G401 (cell line): ENCODE data around the gene EWSR1. TPM values are rescaled to one million over a fixed set of nuclear protein-coding genes. Genes with fewer than 3 reads are reported as not detected.
A peak's percentile ranks its signal among the peaks of the same experiment; 100 is the strongest.

Source experiments
- DNase-seq: peaks from one replicate; pipeline ENCODE4 v3.0.0-alpha.2; 2015; ENCODE audit warnings: low spot score
- in situ Hi-C: cut with HindIII; loops from 2 replicates; pipeline ENCODE4 v1.10.0; 2016; ENCODE audit warnings: low sequenced_read_pairs, mixed read lengths
- total RNA-seq: library from RNA; depleted of rRNA; stranded (reverse); fragments of >200 nt; shearing (Covaris generic); gene quantifications from 2 replicates; pipeline ENCODE4 v1.2.3, GENCODE V29; 2014

Gene EWSR1
- total RNA-seq, 1 experiment from 2014 or later, result 196 TPM

- in situ Hi-C loops, result no loop called here
- DNase-seq, result peak; percentile 48
These were observed 62.7 kb downstream of the EWSR1 start for GRCh38 chr22:29330753-29331152.

DNA sequence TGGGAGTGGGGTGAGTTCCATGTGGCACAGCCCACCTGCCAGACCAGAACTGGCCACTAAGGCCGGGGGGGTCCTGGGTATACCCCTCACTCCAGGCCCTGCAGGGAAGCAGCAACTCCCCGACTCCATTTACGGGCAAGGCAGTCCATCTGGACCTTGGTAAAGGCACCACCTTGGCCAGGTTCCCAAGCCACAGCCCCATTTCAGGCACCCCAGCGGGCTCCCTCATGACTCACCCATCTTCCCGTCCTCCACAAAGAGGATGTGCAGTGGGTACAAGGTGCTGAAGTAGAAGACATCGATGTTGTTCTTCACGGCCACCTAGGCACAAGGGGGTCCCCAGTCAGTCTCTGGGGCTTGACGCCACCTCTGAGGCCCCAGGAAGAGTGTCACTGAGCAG, 63.1 kb downstream of the EWSR1 start:
- DNase-seq, result no peak
- in situ Hi-C loops, result no loop called here

DNA sequence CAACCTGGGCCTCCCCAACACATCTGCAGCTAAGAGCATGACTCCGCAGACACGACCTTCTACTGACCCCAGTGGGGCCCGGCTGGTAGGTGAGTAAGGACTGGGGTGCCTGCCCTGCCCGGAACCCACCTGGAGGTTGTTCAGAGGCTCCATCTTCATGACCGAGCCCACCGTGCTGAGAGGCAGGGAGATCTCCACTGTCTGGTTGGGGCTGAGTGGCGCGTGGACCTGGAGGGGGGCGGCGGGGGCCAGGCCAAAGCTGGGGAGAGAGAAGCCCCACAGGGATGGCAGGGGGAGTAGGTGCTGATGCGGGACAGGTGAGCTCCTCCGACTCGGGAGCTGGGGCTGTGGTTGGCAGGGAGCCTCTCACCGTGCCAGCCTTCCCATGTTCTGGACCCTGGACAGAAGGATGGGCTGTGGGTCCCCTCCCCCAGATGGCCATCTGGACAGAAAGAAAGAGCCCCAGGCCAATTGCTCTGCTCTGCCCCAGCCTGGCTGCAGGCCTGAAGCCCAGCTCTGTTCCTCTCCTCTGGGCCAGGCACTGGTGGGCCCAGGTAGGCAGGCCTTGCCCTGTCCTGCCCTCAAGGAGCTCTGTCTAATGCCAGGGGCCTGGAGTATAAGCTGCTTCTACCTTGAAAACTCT, 63.7 kb downstream of the EWSR1 start:
- in situ Hi-C loops, result no loop called here
- DNase-seq, result peak; percentile 66

GRCh38 chr22:29332886-29333496, 64.9 kb downstream of the EWSR1 start:
- DNase-seq, result no peak
- in situ Hi-C loops, result no loop called here

- DNase-seq, result no peak
- in situ Hi-C loops, result no loop called here
These were observed 66.1 kb downstream of the EWSR1 start for GRCh38 chr22:29334148-29334547.

- peak; percentile 80 for DNase-seq
- in situ Hi-C loops, result no loop called here
These were observed 66.8 kb downstream of the EWSR1 start for GRCh38 chr22:29334696-29335344.

DNA sequence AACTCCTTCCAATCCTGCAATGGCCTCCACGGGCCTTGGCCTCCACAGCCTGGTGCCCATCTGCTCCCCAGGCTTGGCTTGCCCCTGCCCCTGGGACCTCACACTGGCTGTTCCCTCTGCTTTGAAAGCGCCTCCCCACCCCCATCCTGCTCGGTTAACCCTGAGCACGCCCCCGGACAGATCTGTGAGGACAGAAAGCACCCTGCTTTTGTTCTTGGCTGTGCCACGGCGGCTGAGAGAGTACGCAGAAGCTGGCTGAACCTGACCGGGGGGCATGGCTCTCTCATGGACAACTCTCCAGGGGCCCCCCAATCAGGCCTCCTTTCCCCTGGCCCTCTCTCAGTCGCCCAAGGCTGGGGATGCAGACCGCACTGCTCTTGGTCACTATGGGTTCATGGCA, 67.6 kb downstream of the EWSR1 start:
- no peak for DNase-seq
- in situ Hi-C loops, result no loop called here

GRCh38 chr22:29336751-29337490, 68.9 kb downstream of the EWSR1 start:
- DNase-seq, result peak; percentile 85
- in situ Hi-C loops, result no loop called here

DNA sequence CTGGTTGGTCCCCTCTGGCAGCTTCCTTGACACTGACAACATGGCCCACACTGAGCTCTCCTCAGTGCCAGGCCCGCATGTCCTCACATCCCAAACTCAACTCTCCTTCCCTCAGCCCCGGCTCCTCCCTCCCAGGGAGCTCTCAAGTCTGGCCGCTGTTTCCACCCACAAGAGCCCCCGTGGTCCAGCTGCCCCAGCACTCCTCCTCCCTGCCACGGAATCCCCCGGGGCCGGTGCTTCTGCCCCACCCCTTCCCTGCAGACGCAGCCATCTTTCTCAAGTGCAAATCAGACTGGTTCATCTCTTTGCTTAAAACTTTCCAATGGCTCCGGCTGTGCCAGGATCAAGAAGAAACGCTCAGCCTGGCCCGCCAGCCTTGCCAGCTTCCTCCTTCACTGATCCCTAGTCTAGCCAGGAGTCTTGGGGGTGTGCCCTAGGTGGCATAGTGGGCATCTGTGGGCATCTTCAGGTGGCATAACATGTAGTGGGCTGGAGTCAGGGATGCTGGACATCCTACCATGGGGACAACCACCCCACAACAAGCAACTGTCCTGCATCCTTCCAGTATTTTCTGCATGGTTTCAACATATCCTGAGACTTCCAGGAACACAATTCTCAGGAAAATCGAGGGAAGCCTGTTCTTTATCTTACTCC, 69.7 kb downstream of the EWSR1 start:
- DNase-seq, result no peak
- in situ Hi-C loops, result no loop called here

GRCh38 chr22:29338398-29338797, 70.3 kb downstream of the EWSR1 start:
- in situ Hi-C loops, result no loop called here
- no peak for DNase-seq

GRCh38 chr22:29339381-29340235, 71.5 kb downstream of the EWSR1 start:
- DNase-seq, result peak; percentile 58

GRCh38 chr22:29340566-29340965, 72.5 kb downstream of the EWSR1 start:
- DNase-seq, result no peak
- in situ Hi-C loops, result no loop called here

More at GRCh38 chr22:29339381-29340235, 71.5 kb downstream of the EWSR1 start:
- in situ Hi-C loops, result no loop called here

DNA sequence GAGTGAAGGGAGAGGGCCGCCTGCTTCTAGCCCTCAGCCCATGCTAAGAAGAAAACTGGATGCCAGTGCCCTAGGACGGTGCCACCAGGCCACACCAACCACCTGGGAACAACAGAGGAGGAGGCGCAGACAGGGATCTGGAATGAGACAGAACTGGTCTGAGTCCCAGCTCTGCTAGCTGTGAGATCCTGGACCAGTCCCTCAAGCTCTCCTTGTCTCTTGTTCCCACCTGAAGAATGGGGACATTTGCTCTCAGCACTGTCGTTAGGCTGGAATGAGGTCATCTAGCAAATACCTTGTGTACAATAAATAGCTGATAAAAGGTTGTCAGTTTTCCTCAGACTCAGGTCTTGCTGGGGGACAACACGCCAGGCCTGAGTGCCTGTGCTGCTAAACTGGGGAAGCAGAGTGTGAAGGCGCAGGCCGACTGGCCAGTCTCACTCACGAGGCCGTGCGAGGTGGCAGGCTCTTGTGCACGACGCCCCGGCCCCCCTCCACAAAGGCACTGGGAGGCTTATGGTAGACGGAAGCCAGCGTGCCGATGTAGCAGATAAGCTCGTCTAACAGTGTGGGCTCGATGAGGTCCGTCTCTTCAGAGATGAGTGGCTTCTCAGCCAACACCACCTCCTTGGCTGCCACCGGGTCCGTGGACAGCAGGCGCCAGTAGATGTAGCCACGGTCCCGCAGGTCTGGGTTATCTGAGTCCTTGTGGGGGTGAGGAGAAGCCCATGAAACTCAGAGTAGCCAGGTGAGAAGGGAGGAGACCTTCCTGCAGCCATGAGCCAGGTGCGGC, 73.2 kb downstream of the EWSR1 start:
- no peak for DNase-seq
- in situ Hi-C loops, result no loop called here

DNA sequence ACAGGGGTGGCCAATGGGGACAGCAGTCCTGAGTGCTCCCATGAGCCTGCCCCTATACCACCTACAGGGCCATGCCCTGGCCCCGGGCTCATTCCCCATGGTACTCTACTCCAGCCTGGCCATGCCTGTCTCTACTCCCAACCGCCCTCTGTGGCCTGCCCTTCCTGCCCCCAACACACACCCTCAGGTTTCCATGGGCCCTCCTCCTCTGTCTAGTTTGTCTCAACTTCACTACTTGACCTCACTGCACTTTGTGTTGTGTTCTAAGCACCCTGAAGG, 73.7 kb downstream of the EWSR1 start:
- no peak for DNase-seq
- in situ Hi-C loops, result no loop called here

DNA sequence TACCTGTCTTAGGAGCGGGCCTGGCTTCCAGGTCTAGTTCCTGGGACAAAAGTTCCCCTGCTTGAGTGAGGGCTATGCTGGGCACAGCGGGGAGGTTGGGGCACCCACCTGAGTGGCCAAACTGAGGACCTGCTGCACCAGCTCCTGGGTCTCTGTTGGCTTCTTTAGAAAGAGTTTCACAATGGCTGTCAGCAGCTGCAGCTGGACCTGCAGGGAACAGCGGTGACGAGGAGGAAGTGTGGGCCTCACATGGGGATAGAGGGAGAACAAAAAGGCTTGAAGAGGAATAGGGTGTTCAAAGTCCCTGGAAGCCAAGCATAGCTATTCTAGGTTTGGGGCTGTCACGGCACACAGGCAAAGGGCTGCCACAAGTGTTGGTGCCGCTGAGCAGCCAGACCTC, 74.1 kb downstream of the EWSR1 start:
- DNase-seq, result no peak
- in situ Hi-C loops, result no loop called here

DNA sequence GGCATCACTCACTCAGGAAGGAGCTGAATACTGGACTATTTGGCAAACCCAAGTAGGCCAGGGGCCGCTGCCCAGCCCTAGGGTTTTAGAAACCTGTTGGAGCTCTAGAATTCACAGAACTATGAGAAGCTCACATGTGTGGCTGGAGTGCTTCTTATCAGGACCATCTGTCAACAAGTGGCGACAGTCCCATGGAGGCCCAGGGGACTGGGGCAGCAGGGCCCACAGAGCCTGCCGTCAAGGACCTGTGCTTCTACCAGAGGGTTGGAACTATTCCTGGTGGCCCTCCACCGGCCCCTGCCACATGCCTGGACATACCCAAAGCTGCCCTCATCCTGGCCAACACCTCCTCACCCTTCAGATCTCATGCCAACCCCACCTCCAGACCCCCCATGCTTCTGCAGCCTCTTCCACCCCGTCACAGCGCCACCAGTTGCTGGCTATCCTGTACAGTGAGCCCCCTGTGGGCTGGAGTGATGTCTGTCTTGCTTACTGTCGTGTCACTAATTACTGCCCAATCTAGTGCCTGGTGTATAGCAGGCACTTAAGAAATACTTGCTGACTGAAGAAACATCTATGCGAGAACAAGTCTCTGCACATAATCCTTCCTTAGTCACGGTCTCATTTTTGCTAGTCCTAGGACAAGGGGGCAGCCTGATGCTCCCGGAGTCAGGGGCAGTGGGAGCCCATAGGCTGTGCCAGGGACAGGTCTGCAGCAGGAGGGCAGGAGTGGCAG, 74.7 kb downstream of the EWSR1 start:
- no peak for DNase-seq
- in situ Hi-C loops, result no loop called here

DNA sequence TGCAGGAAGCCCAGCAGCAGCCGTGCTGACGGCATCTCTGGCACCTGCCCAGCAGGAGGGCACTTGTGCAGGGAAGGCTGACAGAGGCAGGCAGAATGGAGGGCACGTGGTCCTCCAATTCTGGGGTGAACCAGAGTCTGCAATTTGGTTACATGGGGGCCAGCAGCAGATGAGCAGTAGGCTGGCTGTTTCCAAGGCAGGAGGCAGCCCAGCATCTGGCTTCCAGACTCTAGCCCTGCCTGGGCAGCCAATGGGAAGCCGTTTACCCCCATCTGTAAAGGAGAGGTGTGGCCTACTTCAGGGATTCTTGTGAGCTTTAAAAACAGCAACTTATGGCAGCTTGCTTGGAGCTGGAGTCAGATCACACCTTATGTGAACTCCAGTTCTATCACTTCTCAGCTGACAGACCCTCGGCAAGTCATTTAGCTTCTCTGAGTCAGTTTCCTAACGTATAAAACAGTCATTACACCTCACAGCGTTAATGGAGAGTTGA, 75.3 kb downstream of the EWSR1 start:
- peak; percentile 51 for DNase-seq
- in situ Hi-C loops, result no loop called here
